ENCODE data around the gene NR2C2AP. TPM values are rescaled to one million over a fixed set of nuclear protein-coding genes. Genes with fewer than 3 reads are reported as not detected.

The NR2C2AP gene
- total and polyA plus RNA-seq, 2 of the 13 experiments (the other 11 are each of a cell fraction or from before 2014, with no cell fraction given): 12.2 to 26.8 TPM

GRCh38 chr19:19214892-19215291 lies 11.7 kb upstream of the NR2C2AP start (continued):
- peak; percentile 58; the same call in 1 of the 2 replicates for TF ChIP-seq ARID4A (CRISPR knock-in tag; IDR thresholded peaks at IDR 0.05; ENCODE audit: borderline replicate concordance)
- peak; percentile 55; the same call in 1 of the 2 replicates for TF ChIP-seq ARID5B (CRISPR knock-in tag; IDR thresholded peaks at IDR 0.05)
- TF ChIP-seq HNF4G (IDR thresholded peaks at IDR 0.05; ENCODE audit: borderline replicate concordance, low read depth, low read length): no peak
- TF ChIP-seq HNF4G (CRISPR knock-in tag; IDR thresholded peaks at IDR 0.05; ENCODE audit: borderline replicate concordance, low read depth): no peak
- TF ChIP-seq ZNF136 (CRISPR knock-in tag; IDR thresholded peaks at IDR 0.05; ENCODE audit: low read depth): no peak
- no peak for TF ChIP-seq ZBTB21 (CRISPR knock-in tag; IDR thresholded peaks at IDR 0.05)
- TF ChIP-seq KLF11 (CRISPR knock-in tag; IDR thresholded peaks at IDR 0.05): peak; percentile 89; the same call in 1 of the 2 replicates
- peak; percentile 80 for TF ChIP-seq KDM2A (CRISPR knock-in tag; IDR thresholded peaks at IDR 0.05; ENCODE audit: borderline replicate concordance, low read depth)
- no peak for TF ChIP-seq GLMP (CRISPR knock-in tag; IDR thresholded peaks at IDR 0.05; ENCODE audit: borderline replicate concordance)
- TF ChIP-seq ZBTB7B (CRISPR knock-in tag; IDR thresholded peaks at IDR 0.05): 0 out of 2 replicates have a peak, but pooled peaks have one; percentile 45
- no peak for TF ChIP-seq ZNF713 (CRISPR knock-in tag; IDR thresholded peaks at IDR 0.05)
- peak; percentile 85 for TF ChIP-seq SRY (CRISPR knock-in tag; IDR thresholded peaks at IDR 0.05)
- TF ChIP-seq ZNF749 (CRISPR knock-in tag; IDR thresholded peaks at IDR 0.05; ENCODE audit: borderline replicate concordance): 0 out of 2 replicates have a peak, but pooled peaks have one; percentile 58
- peak; percentile 77; the same call in 1 of the 2 replicates for TF ChIP-seq ZNF607 (CRISPR knock-in tag; IDR thresholded peaks at IDR 0.05; ENCODE audit: borderline replicate concordance)
- no peak for TF ChIP-seq ATF7 (IDR thresholded peaks at IDR 0.05)
- TF ChIP-seq ATF7 (CRISPR knock-in tag; IDR thresholded peaks at IDR 0.05): no peak
- TF ChIP-seq ZBTB2 (CRISPR knock-in tag; IDR thresholded peaks at IDR 0.05; ENCODE audit: low read depth): no peak
- TF ChIP-seq FOXA3 (CRISPR knock-in tag; IDR thresholded peaks at IDR 0.05): 0 out of 2 replicates have a peak, but pooled peaks have one; percentile 23
- peak; percentile 77; the same call in 1 of the 2 replicates for TF ChIP-seq ZNF792 (CRISPR knock-in tag; IDR thresholded peaks at IDR 0.05)
- TF ChIP-seq TOPORS (CRISPR knock-in tag; IDR thresholded peaks at IDR 0.05): no peak
- TF ChIP-seq THAP11 (CRISPR knock-in tag; IDR thresholded peaks at IDR 0.05): peak; percentile 50
- peak; percentile 49; the same call in 1 of the 2 replicates for TF ChIP-seq ZFP1 (CRISPR knock-in tag; IDR thresholded peaks at IDR 0.05)

Data from HepG2 (cell line).